HEK293 (cell line): Measurements from ENCODE around the gene S100PBP.
A peak's percentile ranks its signal among the peaks of the same experiment; 100 is the strongest.

Experiments used
- CTCF ChIA-PET: fragments of 350-600 bp; formaldehyde crosslinking; extraction: SDS; loops from one replicate; lab custom pipeline; 2021; ENCODE audit warnings: antibody characterized with exemption; lab: Yijun Ruan, JAX
- POLR2A ChIA-PET: fragments of 300-600 bp; formaldehyde crosslinking; extraction: SDS; loops from one replicate; lab custom pipeline; 2020; ENCODE audit warnings: antibody characterized with exemption, inconsistent platforms; lab: Yijun Ruan, JAX
- H3K27ac ChIP-seq: fragments of 200-500 bp; sonication (Bioruptor generic); 2 replicates; pipeline ENCODE4 v1.5.1; 2014; ENCODE audit warnings: low read depth, low read length, control low read depth, inconsistent platforms; ENCODE audit errors: extremely low read depth
- H3K36me3 ChIP-seq, 2 experiments: fragments of 200-500 bp in 1 of 2; sonication (Bioruptor generic) in 1 of 2; 1 replicate in 1 of 2; 2 replicates in 1 of 2; pipeline ENCODE4 v1.5.1; 2014 to 2017; ENCODE audit warnings: inconsistent platforms in 2 of 2, low read length in 2 of 2; ENCODE audit not compliant: control insufficient read depth in 2 of 2, insufficient read depth in 1 of 2
- H3K4me1 ChIP-seq: fragments of 200-500 bp; sonication (Bioruptor generic); 2 replicates; pipeline ENCODE4 v1.5.1; 2014; ENCODE audit warnings: mild to moderate bottlenecking, low read length, inconsistent platforms; ENCODE audit not compliant: control insufficient read depth, insufficient read depth
- H3K4me3 ChIP-seq: 2 replicates; pipeline ENCODE4 v1.5.1; 2011; ENCODE audit warnings: low read depth, mild to moderate bottlenecking, control low read depth, low read length, moderate library complexity
- H3K9me3 ChIP-seq: fragments of 200-500 bp; sonication (Bioruptor generic); 2 replicates; pipeline ENCODE4 v1.5.1; 2014; ENCODE audit warnings: low read depth, low read length, inconsistent platforms; ENCODE audit not compliant: control insufficient read depth, insufficient read depth
- BCL11A ChIP-seq: fragments of 450-650 bp; formaldehyde crosslinking; IDR thresholded peaks from 2 replicates; pipeline ENCODE4 v1.5.1; 2016; ENCODE audit warnings: low read depth, missing biosample characterization, missing genetic modification characterization
- KLF7 ChIP-seq: fragments of 450-650 bp; formaldehyde crosslinking; IDR thresholded peaks from 2 replicates; pipeline ENCODE4 v1.5.1; 2016; ENCODE audit warnings: missing biosample characterization, missing genetic modification characterization, borderline replicate concordance
- ZBTB17 ChIP-seq: fragments of 450-650 bp; formaldehyde crosslinking; IDR thresholded peaks from 2 replicates; pipeline ENCODE4 v1.5.1; 2016; ENCODE audit warnings: missing biosample characterization, missing genetic modification characterization
- ZFP69B ChIP-seq: fragments of 450-650 bp; formaldehyde crosslinking; IDR thresholded peaks from 2 replicates; pipeline ENCODE4 v1.5.1; 2016; ENCODE audit warnings: missing biosample characterization, missing genetic modification characterization
- ZNF112 ChIP-seq: fragments of 450-650 bp; formaldehyde crosslinking; IDR thresholded peaks from 2 replicates; pipeline ENCODE4 v1.5.0; 2017; ENCODE audit warnings: missing biosample characterization, missing genetic modification characterization
- ZNF133 ChIP-seq: fragments of 450-650 bp; formaldehyde crosslinking; IDR thresholded peaks from 2 replicates; pipeline ENCODE4 v1.5.1; 2016; ENCODE audit warnings: missing biosample characterization, missing genetic modification characterization
- ZNF223 ChIP-seq: fragments of 450-650 bp; formaldehyde crosslinking; IDR thresholded peaks from 2 replicates; pipeline ENCODE4 v1.5.1; 2016; ENCODE audit warnings: missing biosample characterization, missing genetic modification characterization
- ZNF274 ChIP-seq, 2 experiments: fragments of 200-500 bp in 1 of 2; fragments of 450-650 bp in 1 of 2; sonication (Bioruptor generic) in 1 of 2; formaldehyde crosslinking in 1 of 2; IDR thresholded peaks; 2 replicates each; pipeline versions ENCODE4 v1.5.1 to v1.6.1; 2014 to 2016; ENCODE audit warnings: borderline replicate concordance in 1 of 2, inconsistent platforms in 1 of 2, low read length in 1 of 2, missing biosample characterization in 1 of 2, missing genetic modification characterization in 1 of 2
- ZNF335 ChIP-seq: fragments of 450-650 bp; formaldehyde crosslinking; conservative IDR thresholded peaks from 2 replicates; pipeline ENCODE4 v1.5.1; 2016; ENCODE audit warnings: missing biosample characterization, missing genetic modification characterization
- ZNF394 ChIP-seq: fragments of 450-650 bp; formaldehyde crosslinking; IDR thresholded peaks from 2 replicates; pipeline ENCODE4 v1.5.1; 2016; ENCODE audit warnings: missing biosample characterization, missing genetic modification characterization, mild to moderate bottlenecking, moderate library complexity, borderline replicate concordance
- ZNF529 ChIP-seq: fragments of 450-650 bp; formaldehyde crosslinking; IDR thresholded peaks from 2 replicates; pipeline ENCODE4 v1.5.1; 2017; ENCODE audit warnings: missing genetic modification characterization, missing biosample characterization; ENCODE audit not compliant: insufficient replicate concordance
- ZNF548 ChIP-seq: fragments of 450-650 bp; formaldehyde crosslinking; IDR thresholded peaks from 2 replicates; pipeline ENCODE4 v1.5.1; 2016; ENCODE audit warnings: missing biosample characterization, missing genetic modification characterization
- ZNF600 ChIP-seq: fragments of 450-650 bp; formaldehyde crosslinking; IDR thresholded peaks from 2 replicates; pipeline ENCODE4 v1.5.1; 2016; ENCODE audit warnings: missing biosample characterization, missing genetic modification characterization
- ZNF623 ChIP-seq: fragments of 450-650 bp; formaldehyde crosslinking; IDR thresholded peaks from 2 replicates; pipeline ENCODE4 v1.5.1; 2016; ENCODE audit warnings: missing biosample characterization, missing genetic modification characterization
- ZNF776 ChIP-seq: fragments of 450-650 bp; formaldehyde crosslinking; IDR thresholded peaks from 2 replicates; pipeline ENCODE4 v1.5.0; 2017; ENCODE audit warnings: missing biosample characterization, missing genetic modification characterization, borderline replicate concordance
- ZNF777 ChIP-seq: fragments of 450-650 bp; formaldehyde crosslinking; IDR thresholded peaks from 2 replicates; pipeline ENCODE4 v1.5.1; 2017; ENCODE audit warnings: missing biosample characterization, missing genetic modification characterization, borderline replicate concordance
- TF ChIP-seq, protein P1 (sequence below): fragments of 450-650 bp; IDR thresholded peaks from 2 replicates; pipeline ENCODE4 v1.5.1; 2018; ENCODE audit warnings: missing biosample characterization, missing genetic modification characterization
- TF ChIP-seq, protein P2 (sequence below): fragments of 450-650 bp; IDR thresholded peaks from 2 replicates; pipeline ENCODE4 v1.5.1; 2018; ENCODE audit warnings: missing biosample characterization, mild to moderate bottlenecking, missing genetic modification characterization

Gene S100PBP

DNA sequence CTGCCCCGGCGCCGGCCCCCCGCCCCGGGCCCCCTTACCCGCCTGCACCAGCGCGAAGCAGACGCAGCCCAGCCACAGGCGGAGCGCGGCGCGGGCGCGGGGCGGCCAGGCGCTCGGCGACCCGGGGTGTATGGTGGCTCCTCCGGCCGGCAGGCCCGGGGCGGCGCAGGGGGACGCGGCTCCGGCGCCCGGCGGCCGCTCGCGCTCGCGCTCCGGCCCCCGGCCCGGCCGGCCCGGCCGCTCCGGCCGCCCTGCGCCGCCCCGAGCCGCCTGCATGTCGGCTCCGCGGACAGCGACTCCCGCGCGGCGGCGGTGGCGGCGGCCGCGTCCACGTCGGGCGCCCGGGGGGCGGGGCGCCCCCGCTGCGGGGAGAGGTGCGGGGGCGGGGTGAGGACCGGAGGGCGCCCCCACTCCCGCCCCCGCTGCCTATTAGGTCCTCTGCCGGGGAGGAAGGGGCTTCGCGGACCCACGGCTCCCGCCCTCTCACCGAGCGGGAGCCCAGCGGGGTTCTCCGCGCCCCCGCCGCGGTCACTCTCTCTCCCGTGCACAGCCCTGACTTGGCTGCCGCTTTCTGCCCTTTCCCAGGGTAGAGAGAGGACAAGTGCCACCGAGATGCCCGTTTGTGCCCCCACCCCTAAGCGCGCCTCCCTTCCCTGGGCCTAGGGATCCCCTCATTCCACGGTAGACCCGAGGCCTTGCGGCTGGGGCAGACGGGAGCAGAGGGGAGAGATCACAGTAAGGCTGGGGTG lies 53.3 kb downstream of the S100PBP start, which contains the start of gene FNDC5 (continued):
- TF ChIP-seq ZNF777 (tag by site-specific recombination), result no peak

DNA sequence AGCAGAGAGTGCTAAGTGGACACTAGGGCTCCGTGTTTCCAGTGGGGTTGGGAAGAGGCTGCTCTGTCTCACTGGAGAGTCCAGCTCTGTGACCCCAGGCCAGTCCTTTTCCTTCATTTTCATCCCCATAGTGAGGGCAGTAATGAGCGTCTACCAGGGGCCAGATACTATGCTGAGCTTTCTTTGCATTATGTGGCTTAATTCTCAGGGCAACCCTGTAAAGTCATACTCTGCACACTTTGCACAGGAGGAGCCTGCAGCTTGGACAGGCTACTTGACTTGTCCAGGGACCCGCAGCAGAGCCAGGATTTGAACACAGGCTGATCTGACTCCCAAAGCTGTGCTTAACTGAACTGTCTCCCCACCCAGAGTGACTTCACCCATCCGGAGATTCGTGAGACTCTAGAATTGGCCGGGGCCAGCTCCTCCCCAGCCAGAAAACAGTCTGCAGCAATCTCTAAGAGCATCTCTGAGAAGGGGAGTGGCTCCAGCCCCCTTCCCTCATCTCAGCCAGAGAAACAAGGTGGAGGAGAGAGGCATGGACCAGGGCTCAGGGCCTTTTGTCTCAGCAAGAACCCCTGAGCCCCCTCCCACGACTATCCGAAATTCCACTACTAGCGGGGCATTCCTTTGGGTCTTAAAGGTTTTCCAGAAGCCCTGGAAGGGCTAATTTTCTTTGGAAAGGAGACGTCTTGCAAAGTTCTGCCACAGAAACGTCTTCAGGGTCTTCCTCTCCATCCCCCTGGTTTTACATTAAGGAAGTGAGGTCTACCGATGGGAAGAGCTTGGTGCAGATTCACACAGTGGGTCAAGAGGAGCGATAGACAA lies 54.1 kb downstream of the S100PBP start:
- POLR2A ChIA-PET, result interaction anchor here (0.6 kb wide), 1 partner anchor 56 kb away, joined by 4 read pairs; no protein-coding TSS in a partner anchor
- CTCF ChIA-PET, result interaction anchor here (0.6 to 1.9 kb wide), 24 partner anchors 8 to 1568 kb away, joined by 3 to 8 read pairs (median 3); partner anchors contain the start of genes HPCA, RNF19B, S100PBP and YARS1
- no peak overlapping the region for H3K4me3 ChIP-seq
- no peaks in the 10 kb centered on the region for H3K9me3 ChIP-seq
- no peak overlapping the region for H3K27ac ChIP-seq
- peaks cover 0 to 11% of the 10 kb centered on the region in 2 experiments; a peak in 1 of 3 replicates for H3K36me3 ChIP-seq
- no peaks in the 10 kb centered on the region; the same call in 1 of the 2 replicates for H3K4me1 ChIP-seq
- peak; percentile 13; the same call in 1 of the 2 replicates for TF ChIP-seq ZNF335 (tag by site-specific recombination)
- TF ChIP-seq ZNF529 (tag by site-specific recombination), result no peak
- TF ChIP-seq BCL11A (tag by site-specific recombination), result 0 out of 2 replicates have a peak, but pooled peaks have one; percentile 39
- peak; percentile 36; the same call in 1 of the 2 replicates for TF ChIP-seq ZBTB17 (tag by site-specific recombination)
- 0 out of 2 replicates have a peak, but pooled peaks have one; percentile 19 for TF ChIP-seq ZNF394 (tag by site-specific recombination)

DNA sequence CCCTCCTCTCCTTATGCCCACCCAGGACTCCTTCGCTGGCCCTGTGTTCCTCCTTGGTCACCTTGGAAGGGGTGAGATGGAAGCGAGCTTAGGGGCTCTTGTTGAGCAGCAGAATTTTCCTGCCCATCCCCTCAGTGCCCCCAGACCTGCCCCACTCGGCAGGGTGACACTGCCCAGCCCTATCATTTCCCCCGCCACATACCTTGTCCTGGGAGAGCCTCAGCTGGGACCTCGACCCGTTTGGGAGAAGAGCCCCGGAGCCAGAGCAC lies 54.7 kb downstream of the S100PBP start:
- H3K4me1 ChIP-seq, result no peaks in the 10 kb centered on the region; the same call in 1 of the 2 replicates
- H3K36me3 ChIP-seq, result peaks cover 0 to 11% of the 10 kb centered on the region in 2 experiments; a peak in 1 of 3 replicates
- POLR2A ChIA-PET, result interaction anchor here (0.6 kb wide), 1 partner anchor 56 kb away, joined by 4 read pairs; no protein-coding TSS in a partner anchor
- no peaks in the 10 kb centered on the region for H3K9me3 ChIP-seq
- H3K4me3 ChIP-seq, result no peak overlapping the region
- H3K27ac ChIP-seq, result no peak overlapping the region
- no peak for TF ChIP-seq ZNF600 (tag by site-specific recombination)
- no peak for TF ChIP-seq ZNF223 (tag by site-specific recombination)
- TF ChIP-seq ZNF623, result no peak
- TF ChIP-seq ZFP69B (tag by site-specific recombination), result no peak
- TF ChIP-seq, all 188 proteins: peak for 0
- CTCF ChIA-PET, result interaction anchor here (0.6 to 1.9 kb wide), 18 partner anchors 8 to 539 kb away, joined by 3 to 8 read pairs (median 4); partner anchors contain the start of genes HPCA, RNF19B, S100PBP and YARS1

DNA sequence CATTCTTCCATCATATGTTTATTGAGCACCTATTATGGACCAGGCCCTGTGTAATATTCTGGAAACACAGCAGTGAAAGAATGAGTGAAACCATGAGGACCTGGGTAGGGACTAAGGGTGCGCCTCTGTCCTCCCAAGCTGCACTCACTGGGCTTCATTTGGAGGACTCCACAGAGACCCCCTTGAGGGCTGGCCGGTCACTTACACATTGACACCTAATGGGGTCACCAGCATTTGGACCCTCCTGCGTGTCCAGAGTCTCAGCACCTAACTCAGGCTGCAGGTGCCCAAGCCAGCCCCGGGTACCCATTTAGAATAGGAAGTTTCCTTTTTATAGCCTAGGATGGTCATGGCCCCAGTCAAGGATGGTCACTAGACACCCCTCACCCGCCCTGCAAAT lies 56.0 kb downstream of the S100PBP start:
- POLR2A ChIA-PET, result no interaction called here
- H3K9me3 ChIP-seq, result no peaks in the 10 kb centered on the region
- no peak overlapping the region for H3K4me3 ChIP-seq
- no peaks in the 10 kb centered on the region; the same call in 1 of the 2 replicates for H3K4me1 ChIP-seq
- H3K27ac ChIP-seq, result no peak overlapping the region
- CTCF ChIA-PET, result interaction anchor here (0.6 to 5.1 kb wide), 20 partner anchors 10 to 557 kb away, joined by 3 to 50 read pairs (median 5); partner anchors contain the start of genes HPCA, S100PBP and YARS1
- TF ChIP-seq KLF7 (tag by site-specific recombination) (no peak), ZNF776 (no peak), ZNF133 (tag by site-specific recombination) (no peak), ZNF274 (IDR thresholded peaks at IDR 0.05; ENCODE audit: low read length) (no peak), ZNF274 (tag by site-specific recombination; IDR thresholded peaks at IDR 0.05; ENCODE audit: borderline replicate concordance) (no peak), ZBTB17 (tag by site-specific recombination) (no peak), ZNF548 (no peak), ZNF112 (no peak)
- TF ChIP-seq, protein P1, sequence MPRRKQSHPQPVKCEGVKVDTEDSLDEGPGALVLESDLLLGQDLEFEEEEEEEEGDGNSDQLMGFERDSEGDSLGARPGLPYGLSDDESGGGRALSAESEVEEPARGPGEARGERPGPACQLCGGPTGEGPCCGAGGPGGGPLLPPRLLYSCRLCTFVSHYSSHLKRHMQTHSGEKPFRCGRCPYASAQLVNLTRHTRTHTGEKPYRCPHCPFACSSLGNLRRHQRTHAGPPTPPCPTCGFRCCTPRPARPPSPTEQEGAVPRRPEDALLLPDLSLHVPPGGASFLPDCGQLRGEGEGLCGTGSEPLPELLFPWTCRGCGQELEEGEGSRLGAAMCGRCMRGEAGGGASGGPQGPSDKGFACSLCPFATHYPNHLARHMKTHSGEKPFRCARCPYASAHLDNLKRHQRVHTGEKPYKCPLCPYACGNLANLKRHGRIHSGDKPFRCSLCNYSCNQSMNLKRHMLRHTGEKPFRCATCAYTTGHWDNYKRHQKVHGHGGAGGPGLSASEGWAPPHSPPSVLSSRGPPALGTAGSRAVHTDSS (tag by site-specific recombination), result no peak
- TF ChIP-seq, protein P2, sequence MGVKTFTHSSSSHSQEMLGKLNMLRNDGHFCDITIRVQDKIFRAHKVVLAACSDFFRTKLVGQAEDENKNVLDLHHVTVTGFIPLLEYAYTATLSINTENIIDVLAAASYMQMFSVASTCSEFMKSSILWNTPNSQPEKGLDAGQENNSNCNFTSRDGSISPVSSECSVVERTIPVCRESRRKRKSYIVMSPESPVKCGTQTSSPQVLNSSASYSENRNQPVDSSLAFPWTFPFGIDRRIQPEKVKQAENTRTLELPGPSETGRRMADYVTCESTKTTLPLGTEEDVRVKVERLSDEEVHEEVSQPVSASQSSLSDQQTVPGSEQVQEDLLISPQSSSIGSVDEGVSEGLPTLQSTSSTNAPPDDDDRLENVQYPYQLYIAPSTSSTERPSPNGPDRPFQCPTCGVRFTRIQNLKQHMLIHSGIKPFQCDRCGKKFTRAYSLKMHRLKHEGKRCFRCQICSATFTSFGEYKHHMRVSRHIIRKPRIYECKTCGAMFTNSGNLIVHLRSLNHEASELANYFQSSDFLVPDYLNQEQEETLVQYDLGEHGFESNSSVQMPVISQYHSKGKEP, result no peak
- TF ChIP-seq, all 188 proteins: peak for 0
- H3K36me3 ChIP-seq, result peaks cover 0 to 3% of the 10 kb centered on the region in 2 experiments; a peak in 1 of 3 replicates
